ENCODE measurements around the gene KTN1. TPM values are rescaled to one million over a fixed set of nuclear protein-coding genes. Genes with fewer than 3 reads are reported as not detected.

The KTN1 gene
- total RNA-seq, 2 experiments from 2014 or later, result 59.9 to 68.4 TPM

- intact Hi-C loops (cut with DNase I, micrococcal nuclease), result loop anchor here (10.0 kb wide), 4 partner anchors 537 to 1103 kb away; partner anchors contain the start of genes GCH1 (in 1 of the 2), GMFB (in 1 of the 2), SOCS4 (in 1 of the 2) and WDHD1 (in 1 of the 2)
- no peaks in the 10 kb centered on the region for H3K9me3 Mint-ChIP-seq
- Histone ChIP-seq H3K4me1 (ENCODE audit: insufficient read depth, low read length) (peaks cover 8% of the 10 kb centered on the region), H3K9me3 (ENCODE audit: control insufficient read depth in 1 of 2, insufficient read depth in 1 of 2, low read length in 2 of 2) (no peaks in the 10 kb centered on the region), H3K27ac (ENCODE audit: low read depth in 1 of 2, low read length in 2 of 2) (no peak overlapping the region), H3K27me3 (ENCODE audit: control insufficient read depth in 1 of 2, insufficient read depth in 2 of 2, low read length in 2 of 2) (no peaks in the 10 kb centered on the region), H3K4me3 (ENCODE audit: low read length) (no peak overlapping the region), H3K36me3 (ENCODE audit: insufficient read depth, low read length) (no peaks in the 10 kb centered on the region)
- DNase-seq (no peak), ATAC-seq (ENCODE audit: poor library complexity) (no peak)
- no peak for TF ChIP-seq CTCF (IDR thresholded peaks at IDR 0.05)
- no peak overlapping the region for H3K27ac Mint-ChIP-seq
- no peaks in the 10 kb centered on the region for H3K27me3 Mint-ChIP-seq
- ChIA-PET POLR2A (interaction anchor here (0.7 kb wide), 1 partner anchor 10 kb away, joined by 3 read pairs; no protein-coding TSS in a partner anchor), CTCF (no interaction called here)
- H3K36me3 Mint-ChIP-seq (ENCODE audit: low read depth), result peaks cover 8% of the 10 kb centered on the region
- H3K4me3 Mint-ChIP-seq, result no peak overlapping the region
- peaks cover 65% of the 10 kb centered on the region for H3K4me1 Mint-ChIP-seq (ENCODE audit: low read depth)
Measured at GRCh38 chr14:55587847-55588246, 7.8 kb downstream of the KTN1 start.

GRCh38 chr14:55588259-55588699 is 8.3 kb downstream of the KTN1 start:
- no peaks in the 10 kb centered on the region for H3K27me3 ChIP-seq (ENCODE audit: control insufficient read depth in 1 of 2, insufficient read depth in 2 of 2, low read length in 2 of 2)
- Mint-ChIP-seq H3K9me3 (no peaks in the 10 kb centered on the region), H3K27ac (no peak overlapping the region), H3K27me3 (no peaks in the 10 kb centered on the region), H3K36me3 (ENCODE audit: low read depth) (peaks cover 8% of the 10 kb centered on the region), H3K4me3 (no peak overlapping the region), H3K4me1 (ENCODE audit: low read depth) (peaks cover 69% of the 10 kb centered on the region)
- no peak for TF ChIP-seq CTCF (IDR thresholded peaks at IDR 0.05)
- ChIA-PET CTCF (no interaction called here), POLR2A (interaction anchor here (0.7 kb wide), 1 partner anchor 9 kb away, joined by 3 read pairs; no protein-coding TSS in a partner anchor)
- peaks cover 8% of the 10 kb centered on the region for H3K4me1 ChIP-seq (ENCODE audit: insufficient read depth, low read length)
- DNase-seq (no peak), ATAC-seq (ENCODE audit: poor library complexity) (no peak)
- intact Hi-C loops (cut with DNase I, micrococcal nuclease), result loop anchor here (10.0 kb wide), 4 partner anchors 537 to 1103 kb away; partner anchors contain the start of genes GCH1 (in 1 of the 2), GMFB (in 1 of the 2), SOCS4 (in 1 of the 2) and WDHD1 (in 1 of the 2)
- no peaks in the 10 kb centered on the region for H3K36me3 ChIP-seq (ENCODE audit: insufficient read depth, low read length)
- no peaks in the 10 kb centered on the region for H3K9me3 ChIP-seq (ENCODE audit: control insufficient read depth in 1 of 2, insufficient read depth in 1 of 2, low read length in 2 of 2)
- H3K27ac ChIP-seq (ENCODE audit: low read depth in 1 of 2, low read length in 2 of 2), result no peak overlapping the region
- H3K4me3 ChIP-seq (ENCODE audit: low read length), result no peak overlapping the region

GRCh38 chr14:55589171-55589570 is 9.2 kb downstream of the KTN1 start:
- no peak for TF ChIP-seq CTCF (IDR thresholded peaks at IDR 0.05)
- no peaks in the 10 kb centered on the region for H3K36me3 ChIP-seq (ENCODE audit: insufficient read depth, low read length)
- H3K4me3 Mint-ChIP-seq, result no peak overlapping the region
- no peaks in the 10 kb centered on the region for H3K27me3 Mint-ChIP-seq
- H3K27ac ChIP-seq (ENCODE audit: low read depth in 1 of 2, low read length in 2 of 2), result no peak overlapping the region
- H3K4me1 Mint-ChIP-seq (ENCODE audit: low read depth), result peaks cover 78% of the 10 kb centered on the region
- ChIA-PET POLR2A (no interaction called here), CTCF (interaction anchor here (0.7 to 1.9 kb wide), 2 partner anchors 11 kb away, joined by 4 read pairs; no protein-coding TSS in a partner anchor)
- H3K27me3 ChIP-seq (ENCODE audit: control insufficient read depth in 1 of 2, insufficient read depth in 2 of 2, low read length in 2 of 2), result no peaks in the 10 kb centered on the region
- H3K9me3 Mint-ChIP-seq, result no peaks in the 10 kb centered on the region
- ATAC-seq (ENCODE audit: poor library complexity) (no peak), DNase-seq (no peak)
- no peak overlapping the region for H3K4me3 ChIP-seq (ENCODE audit: low read length)
- intact Hi-C loops (cut with DNase I, micrococcal nuclease), result loop anchor here (10.0 kb wide), 4 partner anchors 536 to 1104 kb away; partner anchors contain the start of genes GCH1 (in 1 of the 2), GMFB (in 1 of the 2), SOCS4 (in 1 of the 2) and WDHD1 (in 1 of the 2)
- no peak overlapping the region for H3K27ac Mint-ChIP-seq
- H3K4me1 ChIP-seq (ENCODE audit: insufficient read depth, low read length), result peaks cover 2% of the 10 kb centered on the region
- H3K36me3 Mint-ChIP-seq (ENCODE audit: low read depth), result peaks cover 8% of the 10 kb centered on the region
- no peaks in the 10 kb centered on the region for H3K9me3 ChIP-seq (ENCODE audit: control insufficient read depth in 1 of 2, insufficient read depth in 1 of 2, low read length in 2 of 2)

Measured in CD4-positive, alpha-beta T cell (primary cell).